H1 (cell line): ENCODE results near the gene HOXB5. TPM values are rescaled to one million over a fixed set of nuclear protein-coding genes. Genes with fewer than 3 reads are reported as not detected.
A peak's percentile ranks its signal among the peaks of the same experiment; 100 is the strongest.

ENCODE experiments used
- CTCF ChIA-PET: fragments of 300-600 bp; sonication (Branson Sonifier 250); formaldehyde crosslinking; loops from one replicate; lab custom pipeline; 2021; ENCODE audit not compliant: partially characterized antibody; lab: Charles Lee
- POLR2A ChIA-PET: fragments of 300-600 bp; sonication (Branson Sonifier 250); formaldehyde crosslinking; loops from one replicate; lab custom pipeline; 2021; ENCODE audit warnings: inconsistent platforms; ENCODE audit not compliant: partially characterized antibody; lab: Charles Lee
- DNase-seq, 2 experiments: peaks; one replicate each; pipeline versions ENCODE4 v3.0.0 to v3.0.0-alpha.2; 2010 to 2022; ENCODE audit warnings: low spot score in 2 of 2, low read depth in 1 of 2, mixed read lengths in 1 of 2
- FAIRE-seq: peaks from 2 replicates; lab custom pipeline; 2011; peaks lifted over from hg19 to GRCh38; lab: Jason Lieb, UNC
- H2AFZ ChIP-seq: 2 replicates; pipeline ENCODE4 v1.8.1; 2012; ENCODE audit warnings: low read length, inconsistent platforms
- H2AK5ac ChIP-seq: 2 replicates; pipeline ENCODE4 v1.6.1; 2013; ENCODE audit warnings: low read depth, low read length
- H2BK120ac ChIP-seq: replicated peaks from 2 replicates; pipeline ENCODE3; 2013; ENCODE audit warnings: low read depth, low read length, inconsistent platforms
- H2BK12ac ChIP-seq: 2 replicates; pipeline ENCODE4 v1.6.1; 2013; ENCODE audit warnings: low read depth, low read length
- H2BK15ac ChIP-seq: 2 replicates; pipeline ENCODE4 v1.6.1; 2013; ENCODE audit warnings: low read length
- H2BK20ac ChIP-seq: 2 replicates; pipeline ENCODE4 v1.6.1; 2013; ENCODE audit warnings: low read length
- H2BK5ac ChIP-seq: 2 replicates; pipeline ENCODE4 v1.6.1; 2013; ENCODE audit warnings: low read depth, low read length
- H3K14ac ChIP-seq: 2 replicates; pipeline ENCODE4 v1.6.1; 2013; ENCODE audit warnings: inconsistent platforms; ENCODE audit not compliant: insufficient read length
- H3K18ac ChIP-seq: 2 replicates; pipeline ENCODE4 v1.6.1; 2013; ENCODE audit warnings: low read length; ENCODE audit errors: extremely low read depth
- H3K23ac ChIP-seq: 2 replicates; pipeline ENCODE4 v1.6.1; 2013; ENCODE audit warnings: inconsistent platforms; ENCODE audit not compliant: insufficient read length
- H3K23me2 ChIP-seq: 2 replicates; pipeline ENCODE4 v1.6.1; 2013; ENCODE audit warnings: low read depth, low read length
- H3K27ac ChIP-seq: 2 replicates; pipeline ENCODE4 v1.6.1; 2011; ENCODE audit warnings: low read depth, low read length, inconsistent platforms
- H3K27me3 ChIP-seq, 4 experiments: replicated peaks in 1 of 4; 1 replicate in 1 of 4; 2 replicates in 3 of 4; pipeline versions ENCODE4 v1.6.1 to v1.8.1; 2011 to 2013; ENCODE audit warnings: low read length in 3 of 4, mild to moderate bottlenecking in 3 of 4, inconsistent platforms in 2 of 4, mixed read lengths in 2 of 4, moderate library complexity in 1 of 4; ENCODE audit not compliant: control insufficient read depth in 3 of 4, insufficient read depth in 3 of 4; ENCODE audit errors: extremely low read depth in 1 of 4
- H3K36me3 ChIP-seq, 4 experiments: 2 replicates each; pipeline versions ENCODE4 v1.6.1 to v1.8.1; 2011 to 2013; ENCODE audit warnings: mild to moderate bottlenecking in 4 of 4, low read length in 3 of 4, moderate library complexity in 2 of 4, control low read depth in 1 of 4, inconsistent platforms in 1 of 4; ENCODE audit not compliant: insufficient read depth in 4 of 4, control insufficient read depth in 2 of 4
- H3K4ac ChIP-seq: replicated peaks from 2 replicates; pipeline ENCODE3; 2013; ENCODE audit warnings: low read length, low read depth, mixed read lengths, inconsistent platforms; ENCODE audit not compliant: insufficient read length
- H3K4me1 ChIP-seq, 4 experiments: replicated peaks in 1 of 4; 1 replicate in 1 of 4; 2 replicates in 3 of 4; pipeline versions ENCODE4 v1.6.1 to v1.8.1; 2011 to 2013; ENCODE audit warnings: low read length in 3 of 4, inconsistent platforms in 2 of 4, mixed read lengths in 1 of 4; ENCODE audit not compliant: insufficient read depth in 4 of 4, control insufficient read depth in 3 of 4
- H3K4me2 ChIP-seq, 2 experiments: 2 replicates each; pipeline versions ENCODE4 v1.6.1 to v1.8.1; 2011 to 2013; ENCODE audit warnings: low read depth in 2 of 2, low read length in 2 of 2, control low read depth in 1 of 2, inconsistent platforms in 1 of 2, mild to moderate bottlenecking in 1 of 2; ENCODE audit not compliant: insufficient read depth in 1 of 2
- H3K4me3 ChIP-seq, 4 experiments: fragments of 200-600, 300-600 bp in 1 of 4; sonication (generic), shearing (Covaris generic), sonication (Bioruptor Twin) in 1 of 4; 2 replicates each; pipeline versions ENCODE4 v1.5.1 to v1.8.1; 2011 to 2016; ENCODE audit warnings: low read length in 4 of 4, low read depth in 3 of 4, control low read depth in 2 of 4, inconsistent platforms in 2 of 4, mild to moderate bottlenecking in 2 of 4, mixed read lengths in 1 of 4, moderate library complexity in 1 of 4; ENCODE audit not compliant: insufficient read depth in 2 of 4; ENCODE audit errors: extremely low read depth in 1 of 4
- H3K56ac ChIP-seq: replicated peaks from 2 replicates; pipeline ENCODE3; 2013; ENCODE audit warnings: low read depth, mild to moderate bottlenecking, mixed read lengths, low read length, inconsistent platforms; ENCODE audit not compliant: insufficient read length
- H3K79me1 ChIP-seq: 2 replicates; pipeline ENCODE4 v1.6.1; 2013; ENCODE audit warnings: low read depth, low read length, control low read depth
- H3K79me2 ChIP-seq, 2 experiments: 2 replicates each; pipeline versions ENCODE4 v1.6.1 to v1.8.1; 2012 to 2013; ENCODE audit warnings: low read length in 2 of 2, mild to moderate bottlenecking in 2 of 2, inconsistent platforms in 1 of 2; ENCODE audit not compliant: insufficient read depth in 2 of 2, control insufficient read depth in 1 of 2
- H3K9ac ChIP-seq, 4 experiments: replicated peaks in 1 of 4; 1 replicate in 1 of 4; 2 replicates in 3 of 4; pipeline versions ENCODE4 v1.6.1 to v1.8.1; 2011 to 2013; ENCODE audit warnings: low read depth in 3 of 4, low read length in 3 of 4, control low read depth in 2 of 4, mild to moderate bottlenecking in 2 of 4, moderate library complexity in 2 of 4, inconsistent platforms in 1 of 4; ENCODE audit errors: extremely low read depth in 1 of 4
- H3K9me3 ChIP-seq, 2 experiments: 2 replicates each; pipeline versions ENCODE4 v1.6.1 to v1.8.1; 2012 to 2013; ENCODE audit warnings: mild to moderate bottlenecking in 2 of 2, moderate library complexity in 2 of 2, control low read depth in 1 of 2, inconsistent platforms in 1 of 2, low read depth in 1 of 2, low read length in 1 of 2, mixed read lengths in 1 of 2; ENCODE audit not compliant: insufficient read depth in 2 of 2
- H4K20me1 ChIP-seq, 2 experiments: replicated peaks in 1 of 2; 2 replicates each; pipeline versions ENCODE3 to v1.8.1; 2011 to 2013; ENCODE audit warnings: inconsistent platforms in 2 of 2, low read length in 2 of 2, mild to moderate bottlenecking in 1 of 2; ENCODE audit not compliant: insufficient read depth in 2 of 2, control insufficient read depth in 1 of 2
- H4K5ac ChIP-seq: 2 replicates; pipeline ENCODE4 v1.6.1; 2013; ENCODE audit warnings: low read length, low read depth, mixed read lengths, inconsistent platforms; ENCODE audit not compliant: insufficient read length
- H4K8ac ChIP-seq: 2 replicates; pipeline ENCODE4 v1.8.0; 2013; ENCODE audit warnings: mild to moderate bottlenecking, moderate library complexity, low read length, inconsistent platforms; ENCODE audit not compliant: insufficient read depth; ENCODE audit errors: extremely low read depth
- H4K91ac ChIP-seq: replicated peaks from 2 replicates; pipeline ENCODE3; 2013; ENCODE audit warnings: low read length, mixed read lengths, inconsistent platforms; ENCODE audit not compliant: insufficient read length
- EZH2 ChIP-seq: fragments of 200-600 bp; sonication (generic); IDR thresholded peaks from 2 replicates; pipeline ENCODE4 v1.7.1; 2012; ENCODE audit warnings: low read depth, mild to moderate bottlenecking, moderate library complexity, low read length, inconsistent platforms; ENCODE audit not compliant: severe bottlenecking
- KDM1A ChIP-seq: fragments of 200-600, 300-600 bp; sonication (generic); IDR thresholded peaks from 2 replicates; pipeline ENCODE4 v1.7.1; 2016; ENCODE audit warnings: mild to moderate bottlenecking, low read length, borderline replicate concordance
- RNF2 ChIP-seq: fragments of 200-900, 300-1000 bp; sonication (generic); IDR thresholded peaks from 2 replicates; pipeline ENCODE4 v1.7.1; 2016; ENCODE audit warnings: borderline replicate concordance, low read depth, mild to moderate bottlenecking, antibody characterized with exemption, low read length; ENCODE audit not compliant: poor library complexity, severe bottlenecking; ENCODE audit errors: missing control alignments
- SUZ12 ChIP-seq: fragments of 200-600 bp; sonication (generic); IDR thresholded peaks from 2 replicates; pipeline ENCODE4 v1.6.1; 2012; ENCODE audit warnings: mild to moderate bottlenecking, inconsistent platforms, low read length, moderate library complexity, mixed read lengths
- WGBS, 2 experiments: shearing (Covaris generic) in 1 of 2; methylation state at CpG; one replicate each; pipeline versions ENCODE4 v1.1.6 to v1.1.7; 2013 to 2015; ENCODE audit warnings: low lambda C conversion rate in 2 of 2, mixed read lengths in 2 of 2, inconsistent platforms in 1 of 2, low coverage in 1 of 2, missing lambda C conversion rate in 1 of 2; ENCODE audit not compliant: insufficient replicate concordance in 2 of 2, insufficient coverage in 1 of 2, insufficient read length in 1 of 2; ENCODE audit errors: extremely low coverage in 1 of 2, missing lambda C conversion rate in 1 of 2; 5-methylcytosine and 5-hydroxymethylcytosine counted together
- polyA plus RNA-seq, 7 experiments: library from polyadenylated mRNA; depleted of rRNA in 3 of 7; stranded (reverse) in 5 of 7; unstranded in 2 of 7; fragments of >200 nt in 5 of 7; fragments of 200-250 nt in 2 of 7; gene quantifications; 1 replicate in 5 of 7; 2 replicates in 1 of 7; 4 replicates in 1 of 7; pipeline versions ENCODE4 v1.2.1 to v1.2.3, GENCODE V29; 2011 to 2013; ENCODE audit warnings: missing spikeins in 2 of 7, mixed read lengths in 2 of 7
- total RNA-seq: library from RNA; stranded (reverse); fragmentation: NEBNext Ultra II Directional; extraction: Animal tissue kit (Norgen Biotek cat#: 25700); gene quantifications from 2 replicates; pipeline ENCODE4 v1.2.1, GENCODE V29; 2021

HOXB5 gene
- total and polyA plus RNA-seq, 2 of the 8 experiments (the other 6 are each of a cell fraction or from before 2014, with no cell fraction given), result not detected

GRCh38 chr17:48574505-48575065, 19.0 kb downstream of the HOXB5 start:
- Histone ChIP-seq H2AFZ (no peak overlapping the region), H3K4me3 (no peak overlapping the region), H3K36me3 (no peaks in the 10 kb centered on the region; a peak in 1 of 8 replicates), H4K8ac (no peak overlapping the region), H2BK20ac (no peak overlapping the region), H2AK5ac (no peak overlapping the region), H2BK12ac (no peak overlapping the region), H3K9ac (no peak overlapping the region), H3K56ac (no peak overlapping the region), H3K79me1 (no peaks in the 10 kb centered on the region), H3K27me3 (peaks cover 99 to 100% (median 100%) of the 10 kb centered on the region in 4 experiments), H3K79me2 (no peaks in the 10 kb centered on the region), H3K23me2 (no peaks in the 10 kb centered on the region), H3K14ac (no peak overlapping the region), H2BK5ac (no peak overlapping the region), H2BK15ac (no peak overlapping the region), H2BK120ac (no peak overlapping the region), H3K4me1 (peaks cover 0 to 9% (median 3%) of the 10 kb centered on the region in 4 experiments; a peak in 4 of 7 replicates), H3K9me3 (no peaks in the 10 kb centered on the region), H3K4me2 (no peak overlapping the region), H3K23ac (no peak overlapping the region), H4K5ac (no peak overlapping the region), H4K91ac (no peak overlapping the region), H4K20me1 (peaks cover 18 to 44% of the 10 kb centered on the region in 2 experiments), H3K4ac (no peak overlapping the region), H3K18ac (no peak overlapping the region), H3K27ac (no peak overlapping the region)
- POLR2A ChIA-PET, result no interaction called here
- CTCF ChIA-PET, result interaction anchor here (0.7 to 1.4 kb wide), 7 partner anchors 10 to 253 kb away, joined by 3 to 4 read pairs (median 3); no protein-coding TSS in a partner anchor
- DNase-seq (no peak), FAIRE-seq (no peak)
- peak; percentile 70 for TF ChIP-seq SUZ12
- TF ChIP-seq KDM1A, result no peak
- TF ChIP-seq RNF2, result peak; percentile 87
- TF ChIP-seq EZH2, result peak; percentile 89
- 24% methylated on average over 8 of the region's 8 CpGs; no CpG with 5 or more reads in 1 of the 2 experiments for WGBS, 2 experiments
